Measurements from ENCODE around the gene KAZN.
A peak's percentile ranks its signal among the peaks of the same experiment; 100 is the strongest.

The KAZN gene

GRCh38 chr1:14937288-14937949, 338.9 kb downstream of the KAZN start:
- DNase-seq (ENCODE audit: low read depth): no peak

DNA sequence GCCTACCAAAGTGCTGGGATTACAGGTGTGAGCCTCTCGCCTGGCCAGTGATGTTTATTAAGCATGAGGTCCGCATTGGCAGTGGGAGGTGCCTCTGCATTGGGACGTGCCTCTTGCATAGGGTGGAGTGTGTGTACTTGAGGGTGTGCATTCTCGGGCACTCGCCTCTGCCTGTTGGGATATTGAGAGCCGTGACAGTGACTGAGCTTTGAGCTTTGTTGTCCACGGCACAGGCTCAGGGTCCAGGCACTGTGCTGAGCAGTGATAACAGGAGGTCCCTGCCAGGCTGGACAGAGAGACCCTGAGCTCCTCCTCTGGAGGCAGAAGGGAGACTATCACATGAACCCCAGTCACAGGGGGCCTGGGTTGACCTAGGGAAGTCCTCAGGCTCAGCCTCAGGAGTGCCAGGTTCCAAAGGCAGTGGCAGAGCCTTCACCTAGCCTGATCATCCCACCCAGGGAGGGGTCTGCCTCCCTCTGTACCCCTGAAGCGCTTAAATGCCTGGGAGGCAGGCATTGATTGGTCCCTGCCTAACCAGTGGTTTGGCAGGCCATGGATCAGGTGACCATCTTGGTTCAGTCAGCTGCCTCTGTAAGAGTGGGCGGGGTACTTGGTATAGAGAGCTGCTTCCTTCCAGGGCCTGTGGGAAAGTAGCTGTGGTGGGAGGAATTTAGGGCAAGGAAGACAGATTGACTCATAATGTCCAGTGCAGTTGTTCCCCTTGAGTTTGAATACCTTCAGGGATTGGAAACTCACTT, 341.2 kb downstream of the KAZN start:
- DNase-seq (ENCODE audit: low read depth): peak; percentile 68

GRCh38 chr1:14940285-14940870, 341.9 kb downstream of the KAZN start:
- no peak for DNase-seq (ENCODE audit: low read depth)

GRCh38 chr1:14941864-14942263, 343.4 kb downstream of the KAZN start:
- DNase-seq (ENCODE audit: low read depth): no peak

DNA sequence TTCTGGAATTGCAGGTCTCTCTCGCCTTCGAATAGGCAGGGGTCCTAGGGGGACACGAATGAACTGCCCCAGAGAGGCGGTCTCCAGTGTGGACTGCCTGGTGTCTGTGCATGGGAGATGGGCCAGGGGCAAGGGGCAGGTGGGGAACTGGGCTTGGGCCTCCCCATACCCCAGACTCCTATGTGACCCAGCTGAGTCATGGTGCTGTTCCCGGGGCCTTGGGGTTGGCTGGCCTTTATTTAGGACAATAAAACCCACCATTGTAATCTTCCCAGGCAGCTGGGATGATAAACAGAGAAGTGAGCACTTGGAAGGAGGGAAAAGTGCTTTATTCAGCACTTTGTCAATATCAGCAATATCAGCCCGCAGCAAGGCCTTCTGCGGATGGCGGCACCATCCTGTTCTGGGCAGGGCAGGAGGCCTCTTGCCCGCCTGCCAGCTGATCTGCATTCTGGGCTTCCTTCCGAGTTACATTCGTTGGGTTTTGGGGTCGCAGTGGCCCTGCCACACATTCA, 346.0 kb downstream of the KAZN start:
- no peak for DNase-seq (ENCODE audit: low read depth)

DNA sequence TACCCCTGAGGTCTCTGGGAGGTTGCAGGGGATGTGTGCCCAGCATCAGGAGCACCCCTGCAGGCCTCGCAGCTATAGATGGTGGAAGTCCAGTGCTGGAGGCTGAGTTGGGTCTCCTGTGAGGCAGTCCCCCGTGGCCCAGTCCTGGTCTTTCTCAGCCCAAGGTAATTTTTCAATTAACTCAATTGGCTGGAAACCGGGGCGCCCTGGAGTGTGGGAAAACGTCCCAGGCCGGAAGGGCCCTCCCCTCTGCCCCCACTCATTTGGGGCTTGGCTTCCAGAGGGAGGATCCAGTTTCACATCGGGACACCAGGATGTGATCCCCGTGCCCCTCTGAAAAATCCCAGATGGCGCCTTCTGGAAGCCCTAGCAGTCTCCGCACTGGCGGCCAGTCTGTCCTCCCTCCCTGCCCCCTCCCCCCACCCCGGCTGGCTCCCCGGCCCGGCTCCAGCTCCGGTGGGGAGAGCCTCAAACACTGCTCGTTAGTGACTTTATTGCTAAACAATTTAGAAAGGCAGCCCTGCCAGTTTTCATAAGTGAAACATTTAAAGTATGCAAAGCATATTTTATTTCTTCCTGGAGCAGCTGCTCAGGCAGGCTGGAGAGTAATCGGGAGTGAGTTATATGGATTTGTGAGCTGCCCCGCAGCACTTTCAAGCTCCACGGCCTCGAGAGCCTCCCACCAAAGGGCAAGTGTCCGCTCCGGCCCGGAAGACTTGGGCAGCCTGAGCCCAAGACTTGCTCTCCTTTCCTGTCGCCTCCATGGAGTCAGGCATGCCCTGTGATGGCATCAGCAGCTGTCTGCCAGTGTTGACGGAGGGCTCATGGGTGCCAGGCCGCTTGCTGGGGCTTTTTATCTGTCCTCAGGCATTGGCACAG, 346.9 kb downstream of the KAZN start:
- DNase-seq (ENCODE audit: low read depth): peak; percentile 62

DNA sequence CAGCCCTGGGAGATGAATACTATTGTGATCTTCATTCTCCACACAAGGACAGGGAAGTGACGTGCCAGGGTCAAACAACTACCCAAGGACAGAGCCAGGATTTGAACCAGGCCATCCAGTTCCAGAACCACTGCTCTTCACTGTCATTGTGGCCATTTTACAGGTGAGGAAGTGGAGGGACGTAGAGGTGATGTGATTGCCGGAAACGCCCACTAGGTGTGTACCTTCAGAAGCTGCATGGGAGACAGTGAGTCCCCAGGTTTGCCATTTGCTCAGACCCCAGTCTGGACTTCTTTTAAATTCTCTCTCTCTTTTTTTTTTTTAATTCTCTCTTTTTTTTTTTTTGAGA, 347.5 kb downstream of the KAZN start:
- no peak for DNase-seq (ENCODE audit: low read depth)

GRCh38 chr1:14946684-14947238, 348.3 kb downstream of the KAZN start:
- DNase-seq (ENCODE audit: low read depth): peak; percentile 69

DNA sequence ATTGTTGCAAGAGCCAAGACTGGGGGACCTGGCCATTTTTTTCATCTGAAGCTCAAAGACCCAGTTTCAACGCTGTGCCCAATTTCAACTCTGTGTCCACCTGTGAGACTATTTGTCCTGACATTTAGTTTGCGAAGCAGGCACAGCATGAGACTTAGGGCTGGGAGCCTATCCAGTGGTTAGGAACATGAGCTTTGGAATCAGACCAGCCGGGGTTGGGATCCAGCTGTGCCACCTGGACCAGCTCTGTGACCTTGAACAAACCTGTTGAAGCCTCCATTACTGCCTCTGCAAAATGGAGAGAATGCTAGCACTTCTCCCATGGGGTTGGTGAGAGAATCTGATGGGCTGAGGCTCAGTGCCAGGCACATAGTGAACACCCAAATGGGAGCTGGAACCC, 348.9 kb downstream of the KAZN start:
- DNase-seq (ENCODE audit: low read depth): no peak

- no peak for DNase-seq (ENCODE audit: low read depth)
These were observed 349.7 kb downstream of the KAZN start for GRCh38 chr1:14948112-14948652.

DNA sequence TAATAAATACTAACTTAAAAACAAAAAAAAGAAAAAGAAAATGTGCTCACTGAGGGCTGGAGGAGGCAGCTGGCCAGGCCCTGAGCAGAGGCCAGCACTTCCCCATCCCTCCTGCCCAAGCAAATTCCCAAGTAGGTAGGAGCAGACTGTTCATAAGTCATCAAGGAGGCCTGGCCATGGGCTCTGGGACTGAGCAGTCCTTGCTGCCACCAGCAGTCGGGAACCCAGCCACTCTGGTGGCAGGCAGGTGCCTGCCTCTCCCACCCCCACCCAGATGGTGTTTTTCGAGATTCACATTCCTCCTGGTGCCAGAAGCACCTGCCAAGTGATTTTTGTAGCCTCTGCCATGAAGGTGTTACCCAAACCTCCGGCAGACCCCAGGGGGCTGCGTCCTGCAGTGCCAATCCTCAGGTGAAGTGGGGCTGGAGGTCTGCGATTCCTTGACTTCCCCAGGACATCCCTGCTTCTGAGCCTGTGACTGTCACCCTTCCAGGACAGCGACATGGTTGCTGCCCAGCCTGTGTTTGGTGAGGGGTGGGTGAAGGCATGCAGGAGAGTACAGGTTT, 350.9 kb downstream of the KAZN start:
- no peak for DNase-seq (ENCODE audit: low read depth)

GRCh38 chr1:14949836-14950713, 351.6 kb downstream of the KAZN start:
- no peak for DNase-seq (ENCODE audit: low read depth)

- no peak for DNase-seq (ENCODE audit: low read depth)
These were observed 353.3 kb downstream of the KAZN start for GRCh38 chr1:14951766-14952165.

- DNase-seq (ENCODE audit: low read depth): no peak
These were observed 354.3 kb downstream of the KAZN start for GRCh38 chr1:14952626-14953314.

GRCh38 chr1:14954210-14954609, 355.7 kb downstream of the KAZN start:
- peak; percentile 50 for DNase-seq (ENCODE audit: low read depth)

DNA sequence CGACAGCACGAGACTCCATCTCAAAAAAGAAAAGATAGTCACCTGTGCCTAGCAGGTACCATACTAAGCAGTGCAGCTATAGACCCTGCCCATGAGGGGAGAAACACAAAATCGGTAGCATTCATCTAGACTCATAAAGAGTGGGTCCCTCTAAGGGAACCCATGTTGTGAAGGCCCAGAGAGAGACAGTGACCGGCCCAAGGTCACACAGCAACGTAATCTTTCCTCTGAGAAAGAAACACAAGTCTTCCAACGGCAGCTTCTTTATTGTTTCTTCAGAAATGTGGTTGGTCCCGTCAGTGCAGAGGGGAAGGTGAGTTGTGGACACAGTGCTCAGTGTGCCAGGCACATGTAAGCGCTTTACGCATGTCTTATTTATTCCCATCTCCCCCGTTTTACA, 356.4 kb downstream of the KAZN start:
- DNase-seq (ENCODE audit: low read depth): no peak

DNA sequence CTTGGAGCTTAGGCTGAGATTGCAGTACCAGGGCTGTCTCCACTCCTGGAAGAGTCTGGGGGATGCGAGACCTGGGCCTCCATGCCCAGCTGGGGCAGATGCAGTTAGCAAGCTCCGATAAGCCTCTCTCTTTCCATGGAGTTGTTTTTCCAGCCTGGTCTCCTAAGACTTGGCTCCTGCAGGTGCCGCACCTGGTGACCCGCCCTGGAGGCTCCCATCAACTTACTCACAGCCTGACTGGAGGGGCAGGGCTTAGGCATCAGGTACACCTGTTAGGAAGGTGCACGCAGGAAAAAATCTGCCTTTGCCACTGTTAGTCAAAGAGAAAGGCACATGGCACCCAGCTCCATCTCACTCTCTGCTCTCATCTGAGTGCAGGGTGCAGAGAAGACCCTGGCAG, 356.9 kb downstream of the KAZN start:
- DNase-seq (ENCODE audit: low read depth): no peak

- no peak for DNase-seq (ENCODE audit: low read depth)
These were observed 357.5 kb downstream of the KAZN start for GRCh38 chr1:14955976-14956375.

DNA sequence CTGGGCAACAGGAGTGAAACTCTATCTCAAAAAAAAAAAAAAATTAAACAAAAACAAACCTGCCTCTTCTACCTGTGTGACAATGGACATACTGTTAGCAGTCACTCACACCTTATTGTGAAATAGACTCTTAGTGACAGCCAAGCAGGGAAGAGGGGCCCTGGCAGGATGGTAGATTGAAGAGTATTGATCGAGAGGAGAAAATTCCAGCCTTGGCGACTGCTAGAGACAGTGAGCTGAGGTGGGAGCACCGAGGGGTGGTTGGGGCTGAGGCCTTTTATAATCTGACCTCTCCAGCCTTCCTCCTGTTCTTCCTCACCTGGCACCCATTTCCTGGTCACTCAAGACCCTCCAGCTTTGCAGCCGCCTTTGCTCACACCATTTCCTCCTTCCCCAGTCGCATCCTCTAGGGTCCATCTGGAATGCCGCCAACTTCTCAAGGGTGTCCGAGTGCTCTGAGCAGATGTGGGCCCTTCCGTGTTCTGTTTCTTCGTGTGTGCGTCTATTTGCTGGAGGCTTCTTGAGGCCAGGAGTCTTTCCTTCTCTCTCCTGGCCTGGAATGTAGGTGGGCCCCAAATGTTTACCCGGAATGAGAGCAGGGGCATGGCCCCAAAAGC, 358.2 kb downstream of the KAZN start:
- no peak for DNase-seq (ENCODE audit: low read depth)
